Small intestine (tissue), 7 donors: ENCODE results near the gene H2AZ2. TPM values are rescaled to one million over a fixed set of nuclear protein-coding genes. Genes with fewer than 3 reads are reported as not detected.

ENCODE experiments used
- DNase-seq, 2 donors: peaks; one replicate each; pipeline versions ENCODE4 v3.0.0 to v3.0.0-alpha.2; 2013
- FAIRE-seq: peaks from 2 replicates; lab custom pipeline; 2012; peaks lifted over from hg19 to GRCh38; lab: Jason Lieb, UNC
- H3K27ac ChIP-seq, 3 donors: one replicate each; pipeline ENCODE4 v1.5.1; 2013; ENCODE audit warnings: low read length in 2 of 3, mild to moderate bottlenecking in 2 of 3, control low read depth in 1 of 3, inconsistent platforms in 1 of 3, low read depth in 1 of 3, moderate library complexity in 1 of 3
- H3K27me3 ChIP-seq, 3 donors: one replicate each; pipeline ENCODE4 v1.6.1; 2013; ENCODE audit warnings: low read length in 3 of 3, inconsistent platforms in 1 of 3; ENCODE audit not compliant: control insufficient read depth in 3 of 3, insufficient read depth in 3 of 3
- H3K36me3 ChIP-seq, 3 donors: one replicate each; pipeline ENCODE4 v1.6.1; 2013; ENCODE audit warnings: low read length in 3 of 3, inconsistent platforms in 1 of 3, low read depth in 1 of 3, mild to moderate bottlenecking in 1 of 3, moderate library complexity in 1 of 3; ENCODE audit not compliant: control insufficient read depth in 3 of 3, insufficient read depth in 2 of 3
- H3K4me1 ChIP-seq, 3 donors: one replicate each; pipeline ENCODE4 v1.6.1; 2013; ENCODE audit warnings: low read length in 2 of 3, inconsistent platforms in 1 of 3, low read depth in 1 of 3, mild to moderate bottlenecking in 1 of 3, moderate library complexity in 1 of 3; ENCODE audit not compliant: control insufficient read depth in 3 of 3, insufficient read depth in 2 of 3
- H3K4me3 ChIP-seq, 3 donors: one replicate each; pipeline ENCODE4 v1.5.1; 2013; ENCODE audit warnings: low read length in 3 of 3, control low read depth in 1 of 3, inconsistent platforms in 1 of 3, low read depth in 1 of 3, mild to moderate bottlenecking in 1 of 3, moderate library complexity in 1 of 3
- H3K9me3 ChIP-seq, 2 donors: one replicate each; pipeline ENCODE4 v1.6.1; 2013; ENCODE audit warnings: low read depth in 1 of 2, low read length in 1 of 2; ENCODE audit not compliant: control insufficient read depth in 2 of 2, insufficient read depth in 1 of 2
- WGBS, 3 donors: extraction: QIAGEN DNeasy Blood & Tissue Kit; methylation state at CpG; one replicate each; pipeline ENCODE4 v1.1.7; 2013; 5-methylcytosine and 5-hydroxymethylcytosine counted together
- polyA plus RNA-seq, 4 donors: library from polyadenylated mRNA; stranded (reverse) in 3 of 4; unstranded in 1 of 4; fragments of 200-250 nt in 3 of 4; fragments of 120-200 nt in 1 of 4; gene quantifications; one replicate each; pipeline versions ENCODE4 v1.2.1 to v1.2.3, GENCODE V29; 2013
- donor health status: healthy with polysubstance abuse.
- donor health status: control.
- donor health status: control.
- donor health status: Bipolar disorder and iron deficiency.
- donor health status: healthy.

Gene H2AZ2
- polyA plus RNA-seq, 4 donors: 76.7 to 159 (median 110) TPM

- H3K9me3 ChIP-seq: peaks cover 0 to 3% of the 10 kb centered on the region in 2 donors
- peaks cover 0 to 7% (median 2%) of the 10 kb centered on the region in 3 donors for H3K4me1 ChIP-seq
- H3K36me3 ChIP-seq: peaks cover 0 to 2% (median 0%) of the 10 kb centered on the region in 3 donors
- FAIRE-seq (no peak), DNase-seq (no peak)
- H3K27ac ChIP-seq: no peak overlapping the region
- H3K4me3 ChIP-seq: no peak overlapping the region
- 87 to 91% (median 88%) methylated on average over 5 of the region's 5 CpGs for WGBS, 3 donors
- H3K27me3 ChIP-seq: no peaks in the 10 kb centered on the region
These were observed 41.3 kb upstream of the H2AZ2 start for GRCh38 chr7:44889086-44889781.

DNA sequence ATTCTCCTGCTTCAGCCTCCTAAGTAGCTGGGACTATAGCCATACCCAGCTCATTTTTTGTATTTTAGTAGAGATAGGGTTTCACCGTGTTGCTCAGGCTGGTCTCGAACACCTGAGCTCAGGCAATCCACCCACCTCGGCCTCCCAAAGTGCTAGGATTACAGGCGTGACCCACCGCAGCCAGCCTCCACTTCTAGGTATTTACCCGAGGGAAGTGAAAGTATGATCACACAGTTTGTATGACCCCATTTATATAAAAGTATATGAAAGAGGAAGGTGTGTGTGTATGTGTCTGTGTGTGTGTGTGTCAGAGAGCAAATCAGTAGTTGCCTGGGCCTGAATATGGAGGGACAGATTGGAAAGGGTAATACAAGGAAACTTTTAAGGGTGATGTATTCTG, 39.4 kb upstream of the H2AZ2 start:
- H3K27ac ChIP-seq: no peak overlapping the region
- H3K9me3 ChIP-seq: peaks cover 0 to 12% of the 10 kb centered on the region in 2 donors
- no peak overlapping the region for H3K4me3 ChIP-seq
- peaks cover 5 to 20% (median 14%) of the 10 kb centered on the region in 3 donors for H3K4me1 ChIP-seq
- DNase-seq (no peak), FAIRE-seq (no peak)
- 78 to 88% (median 85%) methylated on average over 6 of the region's 6 CpGs for WGBS, 3 donors
- no peaks in the 10 kb centered on the region for H3K27me3 ChIP-seq
- H3K36me3 ChIP-seq: peaks cover 0 to 4% (median 0%) of the 10 kb centered on the region in 3 donors

DNA sequence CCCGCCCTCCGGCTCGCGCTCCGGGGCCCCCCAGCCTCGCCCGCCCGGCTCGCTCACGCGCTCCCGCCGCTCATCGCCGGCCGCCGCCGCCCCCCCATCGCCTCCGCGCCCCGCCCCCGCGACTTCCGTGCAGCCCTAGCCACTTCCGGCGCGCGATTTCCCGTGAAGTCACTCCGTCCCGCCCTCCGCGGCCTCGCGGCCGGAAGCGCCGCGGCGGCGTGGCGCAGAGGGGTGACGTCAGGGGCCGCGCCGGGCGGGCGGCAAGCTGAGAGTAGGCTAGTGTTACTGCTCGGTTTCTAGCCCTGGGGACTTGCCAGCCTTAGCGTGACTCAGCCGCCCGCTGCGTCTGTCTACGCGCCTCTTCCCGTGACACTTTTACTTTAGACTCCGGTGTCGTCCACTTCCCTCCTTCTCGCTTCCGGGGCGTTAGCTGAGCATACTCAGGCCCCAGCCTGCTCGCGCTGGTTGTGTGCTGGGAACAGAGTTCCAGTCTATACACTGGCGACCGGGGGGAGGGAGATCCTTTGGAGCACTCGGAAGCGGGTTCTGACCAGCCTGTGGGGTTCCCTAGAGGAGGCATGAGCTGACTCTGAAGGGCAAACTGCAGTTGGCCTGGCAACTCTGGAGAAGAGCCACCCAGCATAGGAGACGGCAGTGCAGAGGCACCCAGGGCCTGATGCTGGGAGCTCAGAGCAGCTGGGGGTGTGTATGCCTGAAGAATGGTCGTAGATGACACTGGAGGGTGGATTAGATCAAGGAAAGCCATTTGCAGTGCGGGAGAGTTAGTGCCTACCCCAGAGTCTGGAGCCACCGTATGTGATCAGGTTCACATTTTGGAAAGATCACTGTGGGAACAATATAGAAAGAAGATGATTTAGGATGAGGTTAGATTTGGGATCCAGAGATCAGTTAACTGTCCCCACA, 37.8 kb upstream of the H2AZ2 start, which contains the start of gene PURB:
PURB (minus strand) TSS at position 137 of the 924 bp plus-strand sequence. CDS start 182 bp downstream, outside the sequence.
- H3K4me1 ChIP-seq: peaks cover 6 to 22% (median 19%) of the 10 kb centered on the region in 3 donors
- 0 to 1% (median 0%) methylated on average over 30 to 72 of the region's 72 CpGs for WGBS, 3 donors
- no peak for FAIRE-seq
- DNase-seq: peak; percentile 95 to 98
- peaks cover 0 to 12% of the 10 kb centered on the region in 2 donors for H3K9me3 ChIP-seq
- peak within 1 kb of the TSS; percentile 93 to 98 (median 95) for H3K4me3 ChIP-seq
- H3K27ac ChIP-seq: peak within 1 kb of the TSS; percentile 97 to 100 (median 99)
- H3K27me3 ChIP-seq: no peaks in the 10 kb centered on the region
- peaks cover 0 to 4% (median 0%) of the 10 kb centered on the region in 3 donors for H3K36me3 ChIP-seq

DNA sequence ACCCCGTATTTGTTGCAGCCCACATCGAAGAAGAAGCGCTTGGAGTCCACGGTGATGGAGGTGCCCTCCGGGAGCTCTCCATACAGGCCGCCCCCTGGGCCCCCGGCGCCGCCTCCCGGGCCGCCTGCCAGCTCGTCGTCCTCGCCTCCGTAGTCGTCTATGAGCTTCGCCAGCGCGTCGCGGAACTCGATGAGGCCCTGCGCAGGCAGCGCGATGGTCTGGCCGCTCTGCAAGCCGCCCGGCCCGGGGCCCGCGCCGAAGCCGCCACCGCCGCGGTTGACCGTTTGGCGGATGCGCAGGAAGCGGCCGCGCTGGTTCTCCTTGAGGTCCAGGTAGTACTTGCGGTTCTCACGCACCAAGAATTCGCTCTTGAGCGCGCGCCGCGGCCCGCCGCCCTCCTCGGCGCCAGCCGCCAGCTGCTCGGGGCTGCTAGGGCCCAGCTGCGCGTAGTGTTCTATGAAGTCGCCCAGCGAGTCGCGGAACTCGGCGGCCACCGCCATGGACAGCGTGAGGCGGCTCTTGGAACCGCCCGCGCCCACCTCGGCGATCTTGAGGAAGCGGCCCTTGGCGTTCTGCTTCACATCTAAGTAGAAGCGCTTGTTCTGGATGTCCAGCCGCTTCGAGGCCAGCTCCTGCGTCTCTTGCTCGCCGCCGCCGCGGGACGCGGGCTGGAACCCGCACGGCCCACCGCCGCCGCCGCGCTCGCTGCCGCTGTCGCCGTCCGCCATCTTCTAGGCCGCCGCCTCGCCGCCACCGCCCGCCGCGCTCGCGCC, 36.9 kb upstream of the H2AZ2 start:
- Histone ChIP-seq H3K27me3 (no peaks in the 10 kb centered on the region), H3K4me1 (peaks cover 7 to 22% (median 21%) of the 10 kb centered on the region in 3 donors), H3K4me3 (peak overlapping the region; percentile 67 to 98 (median 95)), H3K27ac (peak overlapping the region; percentile 92 to 100 (median 94)), H3K9me3 (peaks cover 0 to 12% of the 10 kb centered on the region in 2 donors), H3K36me3 (peaks cover 0 to 4% (median 0%) of the 10 kb centered on the region in 3 donors)
- FAIRE-seq: no peak
- 0 to 2% (median 2%) methylated on average over 56 to 107 of the region's 107 CpGs for WGBS, 3 donors
- DNase-seq: peak; percentile 27 to 83

DNA sequence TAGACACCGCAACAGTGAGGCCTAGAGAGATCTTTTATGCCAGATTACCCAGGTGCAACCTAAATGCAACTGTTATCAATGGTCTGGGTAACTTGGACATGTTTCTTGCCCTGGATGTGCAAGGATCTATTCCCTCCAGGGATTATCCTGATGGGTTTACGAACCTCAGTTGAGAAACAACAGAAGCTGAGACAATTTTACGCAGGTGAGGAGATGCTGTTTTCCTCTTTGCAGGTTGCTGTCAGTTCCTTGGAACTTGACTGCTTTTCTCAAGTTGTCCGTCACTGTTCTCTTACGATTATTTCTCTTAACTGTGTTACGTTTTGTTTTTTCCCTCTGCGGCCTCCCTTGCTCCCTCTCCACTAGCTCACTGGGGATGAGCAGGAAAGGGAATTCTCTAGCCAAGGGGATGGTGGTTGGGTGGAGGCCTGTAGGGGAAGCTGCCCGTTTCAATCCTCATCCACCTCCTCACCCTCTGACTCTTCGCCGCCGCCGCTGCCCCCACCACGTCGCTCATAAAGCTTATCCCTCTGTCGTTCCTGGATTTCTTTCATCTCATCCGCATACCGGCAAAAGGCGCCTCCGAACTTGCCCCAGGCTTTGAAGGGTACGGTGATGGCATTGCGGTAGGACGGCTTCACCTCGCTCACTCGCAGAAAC, 36.2 kb upstream of the H2AZ2 start:
- Histone ChIP-seq H3K27me3 (no peaks in the 10 kb centered on the region), H3K9me3 (peaks cover 0 to 12% of the 10 kb centered on the region in 2 donors), H3K27ac (peak overlapping the region; percentile 92 to 100 (median 94)), H3K36me3 (peaks cover 0 to 5% (median 0%) of the 10 kb centered on the region in 3 donors), H3K4me1 (peaks cover 7 to 22% (median 21%) of the 10 kb centered on the region in 3 donors), H3K4me3 (peak overlapping the region; percentile 67 to 98 (median 95))
- WGBS, 3 donors: 21 to 48% (median 26%) methylated on average over 24 of the region's 24 CpGs
- DNase-seq: no peak
- no peak for FAIRE-seq

DNA sequence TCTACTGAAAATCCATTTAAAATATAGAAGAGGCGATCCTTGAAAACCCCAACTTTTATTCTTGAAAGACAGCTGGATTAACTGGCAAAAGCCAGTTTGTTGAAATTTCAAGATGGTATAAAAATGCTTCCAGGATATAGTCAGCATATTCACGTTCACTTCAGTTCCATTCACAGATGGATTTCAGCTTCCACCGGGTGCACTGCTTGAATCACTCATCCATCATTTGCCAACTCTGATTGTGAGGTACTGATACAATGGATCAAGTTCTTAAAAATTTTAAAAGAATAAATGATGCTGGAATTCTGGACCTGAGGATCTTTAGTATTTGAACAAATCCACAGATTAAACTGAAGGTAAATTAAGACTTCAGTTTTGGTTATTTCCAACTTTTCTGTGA, 35.0 kb upstream of the H2AZ2 start:
- FAIRE-seq: no peak
- Histone ChIP-seq H3K4me3 (no peak overlapping the region), H3K36me3 (peaks cover 0 to 6% (median 0%) of the 10 kb centered on the region in 3 donors), H3K27ac (no peak overlapping the region), H3K9me3 (peaks cover 0 to 12% of the 10 kb centered on the region in 2 donors), H3K4me1 (peaks cover 7 to 22% (median 21%) of the 10 kb centered on the region in 3 donors), H3K27me3 (no peaks in the 10 kb centered on the region)
- no peak for DNase-seq
- WGBS, 3 donors: 53 to 71% (median 66%) methylated on average over 3 of the region's 3 CpGs

DNA sequence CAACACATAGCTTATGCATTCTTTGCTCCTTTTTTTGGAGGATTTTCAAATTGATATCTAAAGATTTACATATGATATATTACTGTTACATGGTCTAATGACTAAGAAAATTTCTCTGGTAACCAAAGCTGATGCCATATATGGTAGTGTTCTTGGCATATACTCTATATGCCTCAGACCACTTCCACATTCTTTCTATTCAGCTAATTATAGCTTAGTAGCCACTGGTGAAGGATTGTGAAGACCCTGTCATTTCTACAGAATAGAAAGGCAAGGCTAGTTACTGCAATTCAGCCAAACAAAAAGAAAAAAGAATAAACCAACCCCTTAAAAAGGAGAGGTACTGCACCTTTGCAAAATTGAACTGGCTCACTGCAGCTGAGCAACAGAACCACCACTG, 33.7 kb upstream of the H2AZ2 start:
- H3K4me3 ChIP-seq: peak overlapping the region in 1 of 3 donors; percentile 10
- H3K27me3 ChIP-seq: no peaks in the 10 kb centered on the region
- DNase-seq (no peak), FAIRE-seq (no peak)
- H3K9me3 ChIP-seq: peaks cover 0 to 12% of the 10 kb centered on the region in 2 donors
- no peak overlapping the region for H3K27ac ChIP-seq
- peaks cover 0 to 6% (median 0%) of the 10 kb centered on the region in 3 donors for H3K36me3 ChIP-seq
- H3K4me1 ChIP-seq: peaks cover 7 to 22% (median 21%) of the 10 kb centered on the region in 3 donors
